OCI-LY7 (cell line): Measurements from ENCODE around the gene DNER.

Experiments used
- EZH2phosphoT487 ChIP-seq: fragments of 200-600 bp; sonication (generic); IDR thresholded peaks from 2 replicates; pipeline ENCODE4 v1.6.1; 2018; ENCODE audit warnings: low read depth, borderline replicate concordance, mild to moderate bottlenecking, mixed run types, antibody characterized with exemption, low read length, moderate library complexity, mixed read lengths
- TF ChIP-seq, protein P1 (sequence below): fragments of 200-600 bp; sonication (generic); conservative IDR thresholded peaks from 2 replicates; pipeline ENCODE4 v1.5.1; 2014; ENCODE audit warnings: mild to moderate bottlenecking, antibody characterized with exemption, low read length, moderate library complexity, mixed read lengths

- TF ChIP-seq, protein P1, sequence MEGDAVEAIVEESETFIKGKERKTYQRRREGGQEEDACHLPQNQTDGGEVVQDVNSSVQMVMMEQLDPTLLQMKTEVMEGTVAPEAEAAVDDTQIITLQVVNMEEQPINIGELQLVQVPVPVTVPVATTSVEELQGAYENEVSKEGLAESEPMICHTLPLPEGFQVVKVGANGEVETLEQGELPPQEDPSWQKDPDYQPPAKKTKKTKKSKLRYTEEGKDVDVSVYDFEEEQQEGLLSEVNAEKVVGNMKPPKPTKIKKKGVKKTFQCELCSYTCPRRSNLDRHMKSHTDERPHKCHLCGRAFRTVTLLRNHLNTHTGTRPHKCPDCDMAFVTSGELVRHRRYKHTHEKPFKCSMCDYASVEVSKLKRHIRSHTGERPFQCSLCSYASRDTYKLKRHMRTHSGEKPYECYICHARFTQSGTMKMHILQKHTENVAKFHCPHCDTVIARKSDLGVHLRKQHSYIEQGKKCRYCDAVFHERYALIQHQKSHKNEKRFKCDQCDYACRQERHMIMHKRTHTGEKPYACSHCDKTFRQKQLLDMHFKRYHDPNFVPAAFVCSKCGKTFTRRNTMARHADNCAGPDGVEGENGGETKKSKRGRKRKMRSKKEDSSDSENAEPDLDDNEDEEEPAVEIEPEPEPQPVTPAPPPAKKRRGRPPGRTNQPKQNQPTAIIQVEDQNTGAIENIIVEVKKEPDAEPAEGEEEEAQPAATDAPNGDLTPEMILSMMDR: no peak
- no peak for TF ChIP-seq EZH2phosphoT487
Observed at GRCh38 chr2:229387866-229388265, 326.5 kb downstream of the DNER start.
